SH-SY5Y (cell line): ENCODE data around the gene FLT3.

Experiments used
- GATA2 ChIP-seq: IDR thresholded peaks from 2 replicates; pipeline ENCODE4 v1.6.1; 2011; ENCODE audit warnings: mild to moderate bottlenecking, low read depth, low read length
- GATA3 ChIP-seq: IDR thresholded peaks from 2 replicates; pipeline ENCODE4 v1.6.1; 2011; ENCODE audit warnings: low read depth, mild to moderate bottlenecking, low read length, moderate library complexity

- TF ChIP-seq GATA2 (no peak), GATA3 (no peak)
These were observed 77.4 kb downstream of the FLT3 start for GRCh38 chr13:28022848-28023518.
